ENCODE measurements around the gene KRT75. TPM values are rescaled to one million over a fixed set of nuclear protein-coding genes. Genes with fewer than 3 reads are reported as not detected.

KRT75 gene
- polyA plus RNA-seq, 2 of the 4 experiments (the other 2 are of a cell fraction): not detected

- ChIA-PET POLR2A (no interaction called here), CTCF (interaction anchor here (1.2 to 1.5 kb wide), 2 partner anchors 78 to 249 kb away, joined by 3 read pairs; no protein-coding TSS in a partner anchor)
- TF ChIP-seq, protein P1, sequence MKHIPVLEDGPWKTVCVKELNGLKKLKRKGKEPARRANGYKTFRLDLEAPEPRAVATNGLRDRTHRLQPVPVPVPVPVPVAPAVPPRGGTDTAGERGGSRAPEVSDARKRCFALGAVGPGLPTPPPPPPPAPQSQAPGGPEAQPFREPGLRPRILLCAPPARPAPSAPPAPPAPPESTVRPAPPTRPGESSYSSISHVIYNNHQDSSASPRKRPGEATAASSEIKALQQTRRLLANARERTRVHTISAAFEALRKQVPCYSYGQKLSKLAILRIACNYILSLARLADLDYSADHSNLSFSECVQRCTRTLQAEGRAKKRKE (CRISPR knock-in tag; IDR thresholded peaks at IDR 0.05; ENCODE audit: low read depth): no peak
- TF ChIP-seq HOXB5 (CRISPR knock-in tag; IDR thresholded peaks at IDR 0.05) (no peak), ZC3H11A (IDR thresholded peaks at IDR 0.05) (no peak), EHMT2 (IDR thresholded peaks at IDR 0.05; ENCODE audit: low read depth) (no peak), EHF (CRISPR knock-in tag; IDR thresholded peaks at IDR 0.05) (no peak), CHD2 (IDR thresholded peaks at IDR 0.05; ENCODE audit: low read length, partially characterized antibody) (no peak), RCOR1 (IDR thresholded peaks at IDR 0.05; ENCODE audit: low read depth, low read length) (no peak), SMC3 (IDR thresholded peaks at IDR 0.05) (no peak), HDAC2 (IDR thresholded peaks at IDR 0.05) (no peak), HEYL (CRISPR knock-in tag; IDR thresholded peaks at IDR 0.05) (no peak), USF2 (IDR thresholded peaks at IDR 0.05) (no peak), SREBF2 (IDR thresholded peaks at IDR 0.05) (no peak), CBX2 (IDR thresholded peaks at IDR 0.05; ENCODE audit: borderline replicate concordance, low read depth) (no peak), EP300 (IDR thresholded peaks at IDR 0.05) (no peak), HOXA7 (CRISPR knock-in tag; IDR thresholded peaks at IDR 0.05) (no peak), FOSB (CRISPR knock-in tag; IDR thresholded peaks at IDR 0.05) (no peak), HES2 (IDR thresholded peaks at IDR 0.05) (no peak)
- TF ChIP-seq, protein P2, sequence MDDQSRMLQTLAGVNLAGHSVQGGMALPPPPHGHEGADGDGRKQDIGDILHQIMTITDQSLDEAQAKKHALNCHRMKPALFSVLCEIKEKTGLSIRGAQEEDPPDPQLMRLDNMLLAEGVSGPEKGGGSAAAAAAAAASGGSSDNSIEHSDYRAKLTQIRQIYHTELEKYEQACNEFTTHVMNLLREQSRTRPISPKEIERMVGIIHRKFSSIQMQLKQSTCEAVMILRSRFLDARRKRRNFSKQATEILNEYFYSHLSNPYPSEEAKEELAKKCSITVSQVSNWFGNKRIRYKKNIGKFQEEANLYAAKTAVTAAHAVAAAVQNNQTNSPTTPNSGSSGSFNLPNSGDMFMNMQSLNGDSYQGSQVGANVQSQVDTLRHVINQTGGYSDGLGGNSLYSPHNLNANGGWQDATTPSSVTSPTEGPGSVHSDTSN (IDR thresholded peaks at IDR 0.05): no peak
- H3K9me3 ChIP-seq: no peaks in the 10 kb centered on the region
- no peak within 1 kb of the TSS for H3K27ac ChIP-seq
- no peaks in the 10 kb centered on the region for H3K4me1 ChIP-seq
- no peak within 1 kb of the TSS for H3K4me2 ChIP-seq
- DNase-seq (ENCODE audit: low read depth in 1 of 2, low spot score in 1 of 2) (no peak), FAIRE-seq (no peak), ATAC-seq (no peak)
- WGBS (ENCODE audit: missing lambda C conversion rate): 83% methylated on average over 7 of the region's 14 CpGs
- H3K4me3 ChIP-seq: no peak within 1 kb of the TSS
Observed at GRCh38 chr12:52405922-52406385, 28.2 kb downstream of the KRT75 start, which contains the start of gene KRT82. TSS of gene KRT82 (minus strand) at chr12:52406335. CDS start at chr12:52406277, 58 bp downstream.

DNA sequence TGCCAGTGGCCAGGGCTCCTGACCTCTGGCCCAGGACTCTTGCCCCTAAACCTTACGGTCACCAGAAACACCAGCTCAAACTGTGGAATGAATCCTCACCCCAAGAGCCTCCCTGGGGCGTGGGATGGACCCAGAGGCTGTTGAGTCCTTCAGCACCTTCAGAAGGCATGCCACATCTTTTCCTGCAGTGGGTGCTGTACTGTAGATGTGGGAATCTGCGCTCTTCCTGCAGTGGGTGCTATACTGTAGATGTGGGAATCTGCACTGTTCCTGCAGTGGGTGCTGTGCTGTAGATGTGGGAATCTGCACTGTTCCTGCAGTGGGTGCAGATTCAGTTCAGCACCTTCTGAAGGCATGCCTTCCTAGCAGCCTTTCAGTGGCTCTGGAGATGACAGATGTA lies 29.2 kb downstream of the KRT75 start:
- ATAC-seq (peak; percentile 33 to 66; a peak in 3 of 6 replicates), FAIRE-seq (no peak), DNase-seq (ENCODE audit: low read depth in 1 of 2, low spot score in 1 of 2) (peak in 1 of 2 experiments; percentile 37)
- ChIA-PET POLR2A (no interaction called here), CTCF (interaction anchor here (0.5 to 2.6 kb wide), 7 partner anchors 10 to 475 kb away, joined by 3 to 16 read pairs (median 5); no protein-coding TSS in a partner anchor)
- H3K4me2 ChIP-seq: no peak overlapping the region
- no peaks in the 10 kb centered on the region for H3K9me3 ChIP-seq
- no peak overlapping the region for H3K4me3 ChIP-seq
- 65% methylated on average over 3 of the region's 3 CpGs for WGBS (ENCODE audit: missing lambda C conversion rate)
- no peaks in the 10 kb centered on the region for H3K4me1 ChIP-seq
- H3K27ac ChIP-seq: no peak overlapping the region
- peak in 1 of 2 experiments; percentile 29; a peak in 1 of 5 replicates for TF ChIP-seq RAD21 (conservative IDR thresholded peaks at IDR 0.05 in 1 of 2, IDR thresholded peaks at IDR 0.05 in 1 of 2)
- TF ChIP-seq, protein P3, sequence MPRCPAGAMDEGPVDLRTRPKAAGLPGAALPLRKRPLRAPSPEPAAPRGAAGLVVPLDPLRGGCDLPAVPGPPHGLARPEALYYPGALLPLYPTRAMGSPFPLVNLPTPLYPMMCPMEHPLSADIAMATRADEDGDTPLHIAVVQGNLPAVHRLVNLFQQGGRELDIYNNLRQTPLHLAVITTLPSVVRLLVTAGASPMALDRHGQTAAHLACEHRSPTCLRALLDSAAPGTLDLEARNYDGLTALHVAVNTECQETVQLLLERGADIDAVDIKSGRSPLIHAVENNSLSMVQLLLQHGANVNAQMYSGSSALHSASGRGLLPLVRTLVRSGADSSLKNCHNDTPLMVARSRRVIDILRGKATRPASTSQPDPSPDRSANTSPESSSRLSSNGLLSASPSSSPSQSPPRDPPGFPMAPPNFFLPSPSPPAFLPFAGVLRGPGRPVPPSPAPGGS (IDR thresholded peaks at IDR 0.05): no peak

- H3K27ac ChIP-seq: no peak overlapping the region
- ChIA-PET POLR2A (no interaction called here), CTCF (interaction anchor here (1.0 to 46.1 kb wide), 10 partner anchors 9 to 481 kb away, joined by 3 to 1221 read pairs (median 6); no protein-coding TSS in a partner anchor)
- TF ChIP-seq TFCP2L1 (CRISPR knock-in tag; IDR thresholded peaks at IDR 0.05) (no peak), KDM1A (IDR thresholded peaks at IDR 0.05; ENCODE audit: low read depth) (no peak), NPAS2 (CRISPR knock-in tag; IDR thresholded peaks at IDR 0.05; ENCODE audit: borderline replicate concordance) (no peak), HOXA7 (CRISPR knock-in tag; IDR thresholded peaks at IDR 0.05) (no peak), JUNB (IDR thresholded peaks at IDR 0.05) (no peak), MAFK (IDR thresholded peaks at IDR 0.05; ENCODE audit: partially characterized antibody) (no peak), HOXB5 (CRISPR knock-in tag; IDR thresholded peaks at IDR 0.05) (no peak), RCOR1 (IDR thresholded peaks at IDR 0.05; ENCODE audit: low read depth, low read length) (no peak), USF2 (IDR thresholded peaks at IDR 0.05) (no peak)
- TF ChIP-seq, protein P1 (CRISPR knock-in tag; IDR thresholded peaks at IDR 0.05; ENCODE audit: low read depth): no peak
- TF ChIP-seq, protein P3 (IDR thresholded peaks at IDR 0.05): no peak
- FAIRE-seq (no peak), DNase-seq (ENCODE audit: low read depth in 1 of 2, low spot score in 1 of 2) (no peak), ATAC-seq (no peak)
- H3K4me2 ChIP-seq: no peak overlapping the region
- H3K4me1 ChIP-seq: no peaks in the 10 kb centered on the region
- no peaks in the 10 kb centered on the region for H3K9me3 ChIP-seq
- no peak overlapping the region for H3K4me3 ChIP-seq
- 92% methylated on average over 9 of the region's 9 CpGs for WGBS (ENCODE audit: missing lambda C conversion rate)
Observed at GRCh38 chr12:52403561-52403960, 30.6 kb downstream of the KRT75 start.
